H1 (cell line): ENCODE data around the gene NFAM1. TPM values are rescaled to one million over a fixed set of nuclear protein-coding genes. Genes with fewer than 3 reads are reported as not detected.
A peak's percentile ranks its signal among the peaks of the same experiment; 100 is the strongest.

Source experiments
- CTCF ChIA-PET: fragments of 300-600 bp; sonication (Branson Sonifier 250); formaldehyde crosslinking; loops from one replicate; lab custom pipeline; 2021; ENCODE audit not compliant: partially characterized antibody; lab: Charles Lee
- POLR2A ChIA-PET: fragments of 300-600 bp; sonication (Branson Sonifier 250); formaldehyde crosslinking; loops from one replicate; lab custom pipeline; 2021; ENCODE audit warnings: inconsistent platforms; ENCODE audit not compliant: partially characterized antibody; lab: Charles Lee
- DNase-seq, 2 experiments: peaks; one replicate each; pipeline versions ENCODE4 v3.0.0 to v3.0.0-alpha.2; 2010 to 2022; ENCODE audit warnings: low spot score in 2 of 2, low read depth in 1 of 2, mixed read lengths in 1 of 2
- FAIRE-seq: peaks from 2 replicates; lab custom pipeline; 2011; peaks lifted over from hg19 to GRCh38; lab: Jason Lieb, UNC
- H2AFZ ChIP-seq: 2 replicates; pipeline ENCODE4 v1.8.1; 2012; ENCODE audit warnings: low read length, inconsistent platforms
- H2AK5ac ChIP-seq: 2 replicates; pipeline ENCODE4 v1.6.1; 2013; ENCODE audit warnings: low read depth, low read length
- H2BK120ac ChIP-seq: replicated peaks from 2 replicates; pipeline ENCODE3; 2013; ENCODE audit warnings: low read depth, low read length, inconsistent platforms
- H2BK12ac ChIP-seq: 2 replicates; pipeline ENCODE4 v1.6.1; 2013; ENCODE audit warnings: low read depth, low read length
- H2BK15ac ChIP-seq: 2 replicates; pipeline ENCODE4 v1.6.1; 2013; ENCODE audit warnings: low read length
- H2BK20ac ChIP-seq: 2 replicates; pipeline ENCODE4 v1.6.1; 2013; ENCODE audit warnings: low read length
- H2BK5ac ChIP-seq: 2 replicates; pipeline ENCODE4 v1.6.1; 2013; ENCODE audit warnings: low read depth, low read length
- H3K14ac ChIP-seq: 2 replicates; pipeline ENCODE4 v1.6.1; 2013; ENCODE audit warnings: inconsistent platforms; ENCODE audit not compliant: insufficient read length
- H3K18ac ChIP-seq: 2 replicates; pipeline ENCODE4 v1.6.1; 2013; ENCODE audit warnings: low read length; ENCODE audit errors: extremely low read depth
- H3K23ac ChIP-seq: 2 replicates; pipeline ENCODE4 v1.6.1; 2013; ENCODE audit warnings: inconsistent platforms; ENCODE audit not compliant: insufficient read length
- H3K23me2 ChIP-seq: 2 replicates; pipeline ENCODE4 v1.6.1; 2013; ENCODE audit warnings: low read depth, low read length
- H3K27ac ChIP-seq: 2 replicates; pipeline ENCODE4 v1.6.1; 2011; ENCODE audit warnings: low read depth, low read length, inconsistent platforms
- H3K27me3 ChIP-seq, 4 experiments: replicated peaks in 1 of 4; 1 replicate in 1 of 4; 2 replicates in 3 of 4; pipeline versions ENCODE4 v1.6.1 to v1.8.1; 2011 to 2013; ENCODE audit warnings: low read length in 3 of 4, mild to moderate bottlenecking in 3 of 4, inconsistent platforms in 2 of 4, mixed read lengths in 2 of 4, moderate library complexity in 1 of 4; ENCODE audit not compliant: control insufficient read depth in 3 of 4, insufficient read depth in 3 of 4; ENCODE audit errors: extremely low read depth in 1 of 4
- H3K36me3 ChIP-seq, 4 experiments: 2 replicates each; pipeline versions ENCODE4 v1.6.1 to v1.8.1; 2011 to 2013; ENCODE audit warnings: mild to moderate bottlenecking in 4 of 4, low read length in 3 of 4, moderate library complexity in 2 of 4, control low read depth in 1 of 4, inconsistent platforms in 1 of 4; ENCODE audit not compliant: insufficient read depth in 4 of 4, control insufficient read depth in 2 of 4
- H3K4ac ChIP-seq: replicated peaks from 2 replicates; pipeline ENCODE3; 2013; ENCODE audit warnings: low read length, low read depth, mixed read lengths, inconsistent platforms; ENCODE audit not compliant: insufficient read length
- H3K4me1 ChIP-seq, 4 experiments: replicated peaks in 1 of 4; 1 replicate in 1 of 4; 2 replicates in 3 of 4; pipeline versions ENCODE4 v1.6.1 to v1.8.1; 2011 to 2013; ENCODE audit warnings: low read length in 3 of 4, inconsistent platforms in 2 of 4, mixed read lengths in 1 of 4; ENCODE audit not compliant: insufficient read depth in 4 of 4, control insufficient read depth in 3 of 4
- H3K4me2 ChIP-seq, 2 experiments: 2 replicates each; pipeline versions ENCODE4 v1.6.1 to v1.8.1; 2011 to 2013; ENCODE audit warnings: low read depth in 2 of 2, low read length in 2 of 2, control low read depth in 1 of 2, inconsistent platforms in 1 of 2, mild to moderate bottlenecking in 1 of 2; ENCODE audit not compliant: insufficient read depth in 1 of 2
- H3K4me3 ChIP-seq, 4 experiments: fragments of 200-600, 300-600 bp in 1 of 4; sonication (generic), shearing (Covaris generic), sonication (Bioruptor Twin) in 1 of 4; 2 replicates each; pipeline versions ENCODE4 v1.5.1 to v1.8.1; 2011 to 2016; ENCODE audit warnings: low read length in 4 of 4, low read depth in 3 of 4, control low read depth in 2 of 4, inconsistent platforms in 2 of 4, mild to moderate bottlenecking in 2 of 4, mixed read lengths in 1 of 4, moderate library complexity in 1 of 4; ENCODE audit not compliant: insufficient read depth in 2 of 4; ENCODE audit errors: extremely low read depth in 1 of 4
- H3K56ac ChIP-seq: replicated peaks from 2 replicates; pipeline ENCODE3; 2013; ENCODE audit warnings: low read depth, mild to moderate bottlenecking, mixed read lengths, low read length, inconsistent platforms; ENCODE audit not compliant: insufficient read length
- H3K79me1 ChIP-seq: 2 replicates; pipeline ENCODE4 v1.6.1; 2013; ENCODE audit warnings: low read depth, low read length, control low read depth
- H3K79me2 ChIP-seq, 2 experiments: 2 replicates each; pipeline versions ENCODE4 v1.6.1 to v1.8.1; 2012 to 2013; ENCODE audit warnings: low read length in 2 of 2, mild to moderate bottlenecking in 2 of 2, inconsistent platforms in 1 of 2; ENCODE audit not compliant: insufficient read depth in 2 of 2, control insufficient read depth in 1 of 2
- H3K9ac ChIP-seq, 4 experiments: replicated peaks in 1 of 4; 1 replicate in 1 of 4; 2 replicates in 3 of 4; pipeline versions ENCODE4 v1.6.1 to v1.8.1; 2011 to 2013; ENCODE audit warnings: low read depth in 3 of 4, low read length in 3 of 4, control low read depth in 2 of 4, mild to moderate bottlenecking in 2 of 4, moderate library complexity in 2 of 4, inconsistent platforms in 1 of 4; ENCODE audit errors: extremely low read depth in 1 of 4
- H3K9me3 ChIP-seq, 2 experiments: 2 replicates each; pipeline versions ENCODE4 v1.6.1 to v1.8.1; 2012 to 2013; ENCODE audit warnings: mild to moderate bottlenecking in 2 of 2, moderate library complexity in 2 of 2, control low read depth in 1 of 2, inconsistent platforms in 1 of 2, low read depth in 1 of 2, low read length in 1 of 2, mixed read lengths in 1 of 2; ENCODE audit not compliant: insufficient read depth in 2 of 2
- H4K20me1 ChIP-seq, 2 experiments: replicated peaks in 1 of 2; 2 replicates each; pipeline versions ENCODE3 to v1.8.1; 2011 to 2013; ENCODE audit warnings: inconsistent platforms in 2 of 2, low read length in 2 of 2, mild to moderate bottlenecking in 1 of 2; ENCODE audit not compliant: insufficient read depth in 2 of 2, control insufficient read depth in 1 of 2
- H4K5ac ChIP-seq: 2 replicates; pipeline ENCODE4 v1.6.1; 2013; ENCODE audit warnings: low read length, low read depth, mixed read lengths, inconsistent platforms; ENCODE audit not compliant: insufficient read length
- H4K8ac ChIP-seq: 2 replicates; pipeline ENCODE4 v1.8.0; 2013; ENCODE audit warnings: mild to moderate bottlenecking, moderate library complexity, low read length, inconsistent platforms; ENCODE audit not compliant: insufficient read depth; ENCODE audit errors: extremely low read depth
- H4K91ac ChIP-seq: replicated peaks from 2 replicates; pipeline ENCODE3; 2013; ENCODE audit warnings: low read length, mixed read lengths, inconsistent platforms; ENCODE audit not compliant: insufficient read length
- BACH1 ChIP-seq: IDR thresholded peaks from 2 replicates; pipeline ENCODE4 v1.6.1; 2012; ENCODE audit warnings: low read length, improper control_type of control experiment
- BCL11A ChIP-seq, 2 experiments: IDR thresholded peaks; one replicate each; pipeline ENCODE4 v1.6.1; 2011; ENCODE audit warnings: low read depth in 2 of 2, low read length in 2 of 2, mild to moderate bottlenecking in 2 of 2
- CHD1 ChIP-seq: IDR thresholded peaks from 2 replicates; pipeline ENCODE4 v1.6.1; 2012; ENCODE audit warnings: low read depth, low read length, improper control_type of control experiment
- GTF2F1 ChIP-seq: IDR thresholded peaks from 2 replicates; pipeline ENCODE4 v1.6.1; 2012; ENCODE audit warnings: low read depth, low read length, improper control_type of control experiment, borderline replicate concordance
- MAX ChIP-seq: IDR thresholded peaks from 2 replicates; pipeline ENCODE4 v1.6.1; 2012; ENCODE audit warnings: inconsistent platforms
- PHF8 ChIP-seq: fragments of 200-600 bp; sonication (generic); conservative IDR thresholded peaks from 2 replicates; pipeline ENCODE4 v1.7.1; 2012; ENCODE audit warnings: low read depth, mild to moderate bottlenecking, inconsistent platforms, low read length, moderate library complexity
- SIX5 ChIP-seq: IDR thresholded peaks from 2 replicates; pipeline ENCODE4 v1.6.1; 2011; ENCODE audit warnings: mild to moderate bottlenecking, low read depth, low read length
- TBP ChIP-seq: IDR thresholded peaks from 2 replicates; pipeline ENCODE4 v1.6.1; 2011; ENCODE audit warnings: low read depth, low read length, improper control_type of control experiment
- TCF12 ChIP-seq: IDR thresholded peaks from 2 replicates; pipeline ENCODE4 v1.6.1; 2011; ENCODE audit warnings: low read depth, mild to moderate bottlenecking, low read length
- USF2 ChIP-seq: IDR thresholded peaks from 2 replicates; pipeline ENCODE4 v1.6.1; 2011; ENCODE audit warnings: low read length, improper control_type of control experiment
- WGBS, 2 experiments: shearing (Covaris generic) in 1 of 2; methylation state at CpG; one replicate each; pipeline versions ENCODE4 v1.1.6 to v1.1.7; 2013 to 2015; ENCODE audit warnings: low lambda C conversion rate in 2 of 2, mixed read lengths in 2 of 2, inconsistent platforms in 1 of 2, low coverage in 1 of 2, missing lambda C conversion rate in 1 of 2; ENCODE audit not compliant: insufficient replicate concordance in 2 of 2, insufficient coverage in 1 of 2, insufficient read length in 1 of 2; ENCODE audit errors: extremely low coverage in 1 of 2, missing lambda C conversion rate in 1 of 2; 5-methylcytosine and 5-hydroxymethylcytosine counted together
- polyA plus RNA-seq, 7 experiments: library from polyadenylated mRNA; depleted of rRNA in 3 of 7; stranded (reverse) in 5 of 7; unstranded in 2 of 7; fragments of >200 nt in 5 of 7; fragments of 200-250 nt in 2 of 7; gene quantifications; 1 replicate in 5 of 7; 2 replicates in 1 of 7; 4 replicates in 1 of 7; pipeline versions ENCODE4 v1.2.1 to v1.2.3, GENCODE V29; 2011 to 2013; ENCODE audit warnings: missing spikeins in 2 of 7, mixed read lengths in 2 of 7
- total RNA-seq: library from RNA; stranded (reverse); fragmentation: NEBNext Ultra II Directional; extraction: Animal tissue kit (Norgen Biotek cat#: 25700); gene quantifications from 2 replicates; pipeline ENCODE4 v1.2.1, GENCODE V29; 2021

Gene NFAM1
- total and polyA plus RNA-seq, 2 of the 8 experiments (the other 6 are each of a cell fraction or from before 2014, with no cell fraction given): 0.62 to 0.73 TPM

- no peaks in the 10 kb centered on the region for H3K9me3 ChIP-seq
- H2BK5ac ChIP-seq: peak overlapping the region; percentile 44; the same call in 1 of the 2 replicates
- H3K79me2 ChIP-seq: no peaks in the 10 kb centered on the region
- POLR2A ChIA-PET: interaction anchor here (0.9 to 1.7 kb wide), 4 partner anchors 9 to 17 kb away, joined by 3 to 11 read pairs (median 6); no protein-coding TSS in a partner anchor
- no peak overlapping the region for H3K14ac ChIP-seq
- 0 out of 2 replicates have a peak overlapping the region, but pooled peaks have one; percentile 10 for H2AFZ ChIP-seq
- H2BK120ac ChIP-seq: peak overlapping the region; percentile 88
- H3K4me3 ChIP-seq: no peak overlapping the region
- H3K79me1 ChIP-seq: no peaks in the 10 kb centered on the region
- H2AK5ac ChIP-seq: no peak overlapping the region
- H3K56ac ChIP-seq: no peak overlapping the region
- H3K23ac ChIP-seq: no peak overlapping the region
- H4K20me1 ChIP-seq: no peaks in the 10 kb centered on the region
- no peak overlapping the region for H4K91ac ChIP-seq
- peaks cover 3 to 14% (median 9%) of the 10 kb centered on the region in 4 experiments for H3K4me1 ChIP-seq
- H3K4me2 ChIP-seq: no peak overlapping the region
- H3K4ac ChIP-seq: peak overlapping the region; percentile 85
- H4K8ac ChIP-seq: no peak overlapping the region
- no peaks in the 10 kb centered on the region; a peak in 2 of 7 replicates for H3K27me3 ChIP-seq
- no peak overlapping the region for H3K27ac ChIP-seq
- peak overlapping the region; percentile 60; the same call in 1 of the 2 replicates for H2BK12ac ChIP-seq
- CTCF ChIA-PET: interaction anchor here (0.6 to 2.6 kb wide), 9 partner anchors 9 to 93 kb away, joined by 3 to 11 read pairs (median 4); no protein-coding TSS in a partner anchor
- peak overlapping the region; percentile 88; the same call in 1 of the 2 replicates for H2BK15ac ChIP-seq
- H4K5ac ChIP-seq: no peak overlapping the region
- no peak overlapping the region; the same call in none of the 2 replicates for H3K18ac ChIP-seq
- FAIRE-seq: no peak
- no peaks in the 10 kb centered on the region for H3K36me3 ChIP-seq
- H3K23me2 ChIP-seq: peaks cover 2% of the 10 kb centered on the region; the same call in 1 of the 2 replicates
- WGBS, 2 experiments: 42% methylated on average over 10 of the region's 10 CpGs; no CpG with 5 or more reads in 1 of the 2 experiments
- H2BK20ac ChIP-seq: peak overlapping the region; percentile 72; the same call in 1 of the 2 replicates
- no peak overlapping the region for H3K9ac ChIP-seq
- DNase-seq: no peak
- TF ChIP-seq MAX: peak; percentile 56; the same call in 1 of the 2 replicates
- no peak for TF ChIP-seq SIX5
- TF ChIP-seq BCL11A (IDR thresholded peaks at IDR 0.05; ENCODE audit: low read depth in 2 of 2, low read length in 2 of 2): no peak
- TF ChIP-seq USF2: no peak
- TF ChIP-seq GTF2F1: no peak
- no peak for TF ChIP-seq BACH1
- TF ChIP-seq CHD1: no peak
- TF ChIP-seq PHF8: no peak
- peak; percentile 67; the same call in 1 of the 2 replicates for TF ChIP-seq TCF12
- 0 out of 2 replicates have a peak, but pooled peaks have one; percentile 24 for TF ChIP-seq TBP
Observed at GRCh38 chr22:42353883-42354727, 78.1 kb downstream of the NFAM1 start.
